SHP77 (cell line): ENCODE results near the gene KITLG.

Experiments
- DNase-seq, 2 experiments: peaks; one replicate each; lab custom pipeline; 2025; lab: John Stamatoyannopoulos, UW

Gene KITLG

DNA sequence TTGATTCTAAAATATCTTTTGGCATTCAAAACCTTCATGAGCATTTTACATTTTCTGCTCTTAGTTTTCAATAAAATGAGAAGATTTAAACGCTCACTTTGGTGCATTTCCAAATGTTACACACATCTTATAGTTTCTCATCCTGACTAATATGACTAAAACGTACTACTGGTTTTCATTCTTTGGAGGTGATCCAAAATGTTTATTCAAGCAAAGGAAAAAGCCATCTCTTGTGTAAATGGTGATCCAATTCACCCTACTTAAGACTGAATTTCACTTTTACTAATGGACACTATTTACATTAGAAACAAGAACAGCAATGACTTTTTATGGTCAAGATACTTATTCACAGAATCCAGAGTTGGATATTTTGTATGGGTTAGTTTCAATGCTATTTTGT lies 86.6 kb downstream of the KITLG start:
- DNase-seq: no peak

DNA sequence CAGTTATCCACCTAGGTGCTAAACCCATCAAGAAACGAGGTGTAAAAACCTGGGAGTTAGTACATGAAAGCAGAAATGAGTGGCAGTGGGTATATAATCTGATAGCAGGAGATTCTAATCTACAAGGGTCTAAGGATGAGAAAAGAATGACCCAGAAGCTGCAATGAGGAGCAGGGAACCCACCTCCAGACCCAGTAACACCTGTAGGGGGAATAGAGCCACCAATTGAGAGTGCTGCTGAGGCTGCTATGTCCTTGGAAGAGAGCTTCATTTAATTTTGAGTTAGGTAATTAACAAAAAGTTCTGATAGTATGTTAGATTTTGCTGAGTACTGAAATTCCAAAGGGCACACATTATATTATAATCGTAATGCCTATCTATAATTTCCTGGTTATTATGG lies 89.8 kb downstream of the KITLG start:
- no peak for DNase-seq

DNA sequence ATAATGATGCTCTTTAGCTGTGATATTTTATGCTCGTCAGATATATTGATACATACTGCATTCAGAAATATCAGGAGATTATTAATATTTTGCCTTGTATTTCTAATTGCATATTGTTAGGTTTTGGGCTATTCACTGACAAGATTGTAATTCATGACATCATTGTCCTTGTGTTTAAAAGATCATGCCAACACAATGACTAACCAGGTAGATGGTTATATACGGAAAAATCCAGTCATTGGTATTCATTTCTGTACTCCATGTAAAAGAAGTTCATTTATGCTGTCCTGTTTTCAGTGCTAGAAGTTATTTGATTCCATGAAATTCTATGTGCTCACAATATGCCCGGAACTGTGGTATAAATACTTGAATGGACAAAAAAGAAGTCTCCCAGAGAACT lies 107.5 kb downstream of the KITLG start:
- DNase-seq: no peak

DNA sequence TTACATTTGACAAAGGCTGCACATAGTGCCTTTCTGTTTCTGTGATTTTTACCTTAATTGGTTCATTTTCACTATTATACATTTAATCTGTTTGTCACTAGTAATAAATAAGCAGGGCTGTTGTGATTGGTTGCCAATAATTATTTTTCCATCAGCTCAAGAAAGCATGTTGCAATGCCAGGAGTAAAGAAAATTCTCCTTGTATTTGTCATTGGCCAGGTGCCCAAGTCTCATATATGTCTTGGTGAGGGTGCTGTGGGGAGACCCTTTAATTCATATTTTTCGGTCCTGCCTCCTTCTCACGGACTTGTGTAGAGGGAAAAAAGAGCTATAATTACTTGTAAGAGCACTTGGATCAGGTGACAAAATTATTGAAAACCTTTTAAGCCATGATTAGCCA lies 108.0 kb downstream of the KITLG start:
- no peak for DNase-seq

DNA sequence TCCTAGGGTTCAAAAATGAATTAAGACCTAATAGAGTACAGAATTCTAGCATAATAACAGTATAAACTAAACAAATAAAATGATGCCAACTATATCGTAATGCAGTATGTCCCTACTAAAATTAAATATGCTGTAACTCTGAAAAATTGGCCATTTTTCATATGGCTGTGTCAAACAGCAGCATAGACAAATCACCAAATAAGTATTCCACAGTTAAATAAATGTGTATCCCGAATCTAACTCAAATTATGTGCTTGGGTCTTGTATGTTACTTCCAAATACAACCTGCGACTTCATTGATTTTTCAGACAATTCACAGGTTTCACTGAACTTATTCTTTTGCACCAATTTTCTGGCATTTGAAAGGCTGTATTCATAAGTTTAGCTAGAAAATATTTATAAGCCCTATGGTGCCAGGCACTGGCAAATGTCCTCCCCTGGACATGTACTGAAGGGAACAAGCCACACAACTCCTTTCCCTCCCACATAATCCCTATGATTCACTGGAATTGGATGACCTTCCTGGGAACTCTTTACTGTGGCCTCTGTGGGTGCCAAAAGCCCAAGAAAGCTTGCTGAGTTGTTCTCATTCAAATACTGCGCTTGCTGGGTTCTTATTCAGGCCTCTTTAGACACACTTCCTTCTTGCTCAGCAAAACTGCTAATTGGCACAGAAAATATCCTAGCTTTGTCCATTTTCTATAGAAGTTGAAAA lies 108.8 kb downstream of the KITLG start:
- no peak for DNase-seq

DNA sequence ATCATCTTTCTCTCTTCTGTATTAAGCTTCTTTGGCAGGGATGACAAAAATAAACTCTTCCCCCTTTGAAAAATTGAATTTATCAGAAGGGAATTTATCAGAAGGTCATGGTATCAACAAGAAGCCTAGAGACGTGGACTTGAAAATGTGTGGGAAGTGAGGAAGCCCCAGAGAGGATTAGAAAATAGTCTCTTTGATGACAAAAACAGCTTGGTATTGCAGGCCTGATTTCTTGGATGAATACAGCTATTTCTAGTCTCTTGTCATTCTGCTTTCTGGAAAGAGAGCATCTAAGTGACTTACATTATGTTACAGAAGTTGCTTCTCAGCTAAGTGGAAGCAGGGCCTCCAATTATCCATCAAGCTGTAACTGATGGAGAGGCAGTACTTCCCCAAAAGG lies 111.1 kb downstream of the KITLG start:
- DNase-seq: no peak

DNA sequence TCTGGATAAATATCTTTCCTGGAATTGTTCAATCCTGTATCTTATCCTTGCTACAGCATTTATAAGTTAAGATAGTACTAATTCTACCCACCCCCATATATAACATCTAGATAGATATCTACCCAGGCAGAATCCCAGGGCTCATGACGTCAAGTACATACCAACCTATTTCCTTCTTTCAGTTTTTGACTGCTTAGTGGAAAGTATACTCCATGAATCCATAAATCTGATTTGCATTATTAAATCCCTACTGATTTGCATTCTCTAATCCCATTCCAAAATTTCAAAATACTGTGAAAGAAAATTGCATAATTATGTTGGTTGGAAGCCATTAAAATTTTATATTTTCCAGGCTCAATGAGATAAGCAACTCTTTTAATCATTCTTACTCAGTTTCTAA lies 111.7 kb downstream of the KITLG start:
- no peak for DNase-seq

DNA sequence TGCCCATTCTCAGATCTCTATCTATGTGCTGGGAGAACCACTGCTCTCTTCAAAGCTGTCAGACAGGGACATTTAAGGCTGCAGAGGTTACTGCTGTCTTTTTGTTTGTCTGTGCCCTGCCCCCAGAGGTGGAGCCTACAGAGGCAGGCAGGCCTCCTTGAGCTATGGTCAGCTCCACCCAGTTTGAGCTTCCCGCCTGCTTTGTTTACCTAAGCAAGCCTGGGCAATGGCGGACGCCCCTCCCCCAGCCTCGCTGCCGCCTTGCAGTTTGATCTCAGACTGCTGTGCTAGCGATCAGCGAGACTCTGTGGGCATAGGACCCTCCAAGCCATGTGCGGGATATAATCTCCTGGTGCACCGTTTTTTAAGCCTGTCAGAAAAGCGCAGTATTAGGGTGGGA lies 113.6 kb downstream of the KITLG start:
- DNase-seq: peak; percentile 38 to 43

DNA sequence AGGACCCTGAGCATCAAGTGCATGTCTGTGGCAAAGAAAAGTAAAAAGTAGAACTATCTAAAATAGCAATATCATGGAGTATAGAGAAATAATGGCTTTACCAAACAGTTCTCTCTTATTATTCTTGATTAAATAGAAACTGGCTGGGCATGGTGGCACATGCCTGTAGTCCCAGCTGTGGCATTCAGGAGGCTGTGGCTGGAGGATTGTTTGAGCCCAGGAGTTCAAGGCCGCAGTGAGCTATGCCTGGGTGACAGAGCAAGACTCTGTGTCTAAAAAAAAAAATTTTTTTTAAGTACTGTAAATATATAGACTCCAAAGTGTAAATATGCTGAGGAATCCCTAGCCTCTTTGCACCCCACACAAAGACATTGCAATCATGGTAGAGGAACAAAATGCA lies 121.9 kb downstream of the KITLG start:
- no peak for DNase-seq

DNA sequence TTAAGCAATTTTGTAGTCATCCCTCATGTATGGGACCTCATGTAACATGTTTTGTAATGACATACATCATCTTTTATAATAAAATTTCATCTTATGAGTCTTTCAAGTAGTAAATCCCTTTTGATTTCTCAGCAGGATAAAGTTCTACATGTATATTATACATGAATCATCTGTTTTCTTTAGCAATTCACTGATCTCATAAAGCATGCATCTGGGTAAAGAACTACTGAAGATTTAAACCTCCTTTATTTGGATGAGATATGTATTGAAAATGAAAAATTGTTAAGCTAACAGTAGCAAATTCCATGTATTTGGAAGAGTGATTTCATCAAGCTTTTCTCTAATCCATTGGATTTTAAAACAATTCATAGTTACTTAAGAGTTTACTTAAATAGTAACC lies 126.9 kb downstream of the KITLG start:
- DNase-seq: no peak

DNA sequence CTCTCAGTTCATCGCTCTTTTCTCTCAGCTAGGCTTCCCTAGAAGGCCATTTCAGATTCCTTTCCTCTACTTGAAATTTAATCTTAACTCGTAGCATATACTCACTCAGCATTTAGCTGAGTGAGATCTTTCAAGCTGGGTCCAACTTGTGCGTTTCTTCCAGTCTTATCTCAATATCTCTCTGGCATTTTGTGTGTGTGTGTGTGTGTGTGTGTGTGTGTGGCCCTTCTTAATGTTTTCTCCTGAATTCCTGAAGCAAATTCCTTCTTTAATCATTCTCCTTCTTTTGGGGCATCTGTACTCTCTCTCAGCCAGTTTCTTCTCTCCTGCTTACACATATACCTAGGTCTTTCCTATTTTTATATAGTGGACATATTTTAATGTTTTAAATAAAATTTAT lies 129.1 kb downstream of the KITLG start:
- no peak for DNase-seq

DNA sequence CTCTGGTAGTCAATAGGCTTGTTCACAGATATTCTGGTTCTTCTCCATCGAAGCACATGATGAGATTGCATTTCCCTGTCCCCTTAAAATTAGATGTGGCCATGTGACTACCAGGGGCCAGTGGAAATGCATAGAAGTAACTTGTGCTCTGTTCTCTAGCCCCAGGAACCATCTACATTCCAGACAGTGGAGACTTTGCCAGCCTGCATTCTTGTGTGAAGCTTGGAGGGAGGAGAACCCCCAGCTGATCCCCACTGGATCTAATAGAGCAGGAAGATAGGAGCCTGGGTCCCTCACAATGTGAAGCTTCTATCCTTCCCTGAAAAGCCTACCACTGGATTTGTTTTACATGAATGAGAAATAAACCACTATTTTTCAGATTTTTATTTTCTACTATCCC lies 130.1 kb downstream of the KITLG start:
- no peak for DNase-seq

DNA sequence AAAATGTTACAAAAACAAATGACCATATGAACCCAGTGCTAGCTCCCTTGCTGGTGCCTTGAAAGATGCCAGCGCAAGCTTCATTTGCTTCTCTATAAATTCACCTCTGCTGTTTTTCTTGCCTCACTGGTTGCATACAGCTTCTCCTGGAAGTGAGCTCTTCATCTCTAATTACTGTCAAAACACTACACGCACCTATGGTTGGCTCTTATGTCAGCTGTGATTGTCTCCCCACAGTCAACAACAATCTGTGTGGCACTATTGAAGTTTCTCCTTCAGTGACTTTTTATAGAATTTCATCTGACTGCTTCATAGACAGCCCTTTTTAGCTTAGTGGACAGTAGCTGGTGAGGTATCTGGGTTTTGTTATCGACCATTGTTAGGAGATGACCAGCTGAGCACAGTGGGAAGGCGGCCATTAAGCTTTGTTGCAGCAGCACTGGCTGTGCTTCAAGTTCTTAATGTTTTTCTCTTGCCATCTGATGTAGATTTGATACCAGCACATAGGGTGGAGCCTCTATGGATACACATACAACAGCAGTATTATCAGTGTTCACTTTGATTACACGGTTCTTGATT lies 131.8 kb downstream of the KITLG start:
- DNase-seq: peak; percentile 48 to 59

DNA sequence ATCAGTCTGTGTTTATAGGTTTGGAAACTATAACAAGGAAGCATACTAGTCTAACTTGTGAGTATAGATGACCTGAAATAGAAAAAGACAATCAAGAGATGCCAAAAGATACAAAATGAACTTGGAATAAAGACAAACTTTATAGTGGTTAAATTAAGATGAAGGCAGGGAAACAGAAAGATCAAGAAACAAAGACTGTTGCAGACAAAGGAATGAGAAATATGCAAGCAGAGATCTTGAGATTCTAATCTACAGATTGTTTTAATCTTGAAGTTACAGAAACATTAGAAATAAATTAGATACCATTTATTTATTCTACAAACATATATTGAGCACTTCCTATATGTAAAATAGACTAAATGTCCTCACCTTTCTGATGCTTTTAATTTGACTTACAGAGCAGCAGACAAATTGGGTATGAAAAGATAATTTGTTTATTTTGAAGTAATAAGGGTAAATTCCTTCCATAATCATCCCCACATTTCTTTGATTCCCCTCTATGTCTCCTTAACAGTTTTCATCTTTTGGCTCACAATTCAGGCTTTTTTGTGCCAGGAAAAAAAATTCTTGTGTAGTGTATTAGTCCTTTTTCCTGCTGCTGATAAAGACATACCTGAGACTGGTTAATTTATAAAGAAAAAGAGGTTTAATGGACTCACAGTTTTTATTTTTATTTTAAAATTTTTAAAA lies 134.4 kb downstream of the KITLG start:
- no peak for DNase-seq

DNA sequence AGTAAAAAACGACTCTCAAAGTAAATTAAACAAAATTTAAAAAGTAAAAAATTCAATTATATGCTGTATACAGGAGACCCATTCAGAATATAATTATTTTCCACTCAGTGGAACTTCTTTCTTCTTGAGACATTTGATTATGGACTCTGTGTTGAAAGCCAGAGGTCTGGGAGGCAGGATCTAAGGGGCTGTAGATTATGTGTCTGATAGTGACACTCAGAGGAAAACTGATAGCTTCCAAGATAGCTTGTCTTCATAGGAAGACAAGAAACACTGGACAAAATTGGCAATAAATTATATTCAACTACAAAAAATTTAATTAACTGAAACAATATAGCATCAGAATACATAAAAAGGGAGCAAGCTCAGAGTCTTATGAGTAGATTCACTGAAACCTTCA lies 135.8 kb downstream of the KITLG start:
- DNase-seq: no peak
